Stimulated activated CD4-positive, alpha-beta T cell treated with anti-CD3 and anti-CD28 coated beads, Interleukin-1b, Interleukin-23, amount 100 ng/mL, for 1 hour (primary cell): ENCODE measurements around the gene SLC26A11.
"Not testable (repeated sequence)": the region's sequence is repeated elsewhere in the genome, so short reads cannot be mapped to it uniquely, and the experiment has no call there.

Source experiments
- DNase-seq, 2 donors: peaks; one replicate each; pipeline ENCODE4 v3.0.0-alpha.2; 2020; ENCODE audit warnings: low read depth in 2 of 2

The SLC26A11 gene

DNA sequence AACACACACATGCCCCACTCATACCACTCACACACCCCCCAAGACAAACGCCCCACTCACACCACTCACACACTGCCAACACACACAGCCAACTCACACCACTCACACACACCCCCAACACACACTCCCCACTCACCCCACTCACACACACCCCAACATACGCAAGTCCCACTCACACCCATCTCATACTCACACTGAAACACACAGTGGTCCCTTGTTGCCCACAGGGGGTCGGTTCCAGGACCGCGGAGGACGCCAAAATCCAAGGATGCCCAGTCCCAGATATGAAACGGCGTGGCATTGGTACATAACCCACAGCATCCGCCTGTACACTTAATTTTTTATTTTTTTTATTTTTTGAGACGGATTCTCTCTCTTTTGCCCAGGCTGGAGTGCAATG is 61.3 kb downstream of the SLC26A11 start:
- DNase-seq: no peak

DNA sequence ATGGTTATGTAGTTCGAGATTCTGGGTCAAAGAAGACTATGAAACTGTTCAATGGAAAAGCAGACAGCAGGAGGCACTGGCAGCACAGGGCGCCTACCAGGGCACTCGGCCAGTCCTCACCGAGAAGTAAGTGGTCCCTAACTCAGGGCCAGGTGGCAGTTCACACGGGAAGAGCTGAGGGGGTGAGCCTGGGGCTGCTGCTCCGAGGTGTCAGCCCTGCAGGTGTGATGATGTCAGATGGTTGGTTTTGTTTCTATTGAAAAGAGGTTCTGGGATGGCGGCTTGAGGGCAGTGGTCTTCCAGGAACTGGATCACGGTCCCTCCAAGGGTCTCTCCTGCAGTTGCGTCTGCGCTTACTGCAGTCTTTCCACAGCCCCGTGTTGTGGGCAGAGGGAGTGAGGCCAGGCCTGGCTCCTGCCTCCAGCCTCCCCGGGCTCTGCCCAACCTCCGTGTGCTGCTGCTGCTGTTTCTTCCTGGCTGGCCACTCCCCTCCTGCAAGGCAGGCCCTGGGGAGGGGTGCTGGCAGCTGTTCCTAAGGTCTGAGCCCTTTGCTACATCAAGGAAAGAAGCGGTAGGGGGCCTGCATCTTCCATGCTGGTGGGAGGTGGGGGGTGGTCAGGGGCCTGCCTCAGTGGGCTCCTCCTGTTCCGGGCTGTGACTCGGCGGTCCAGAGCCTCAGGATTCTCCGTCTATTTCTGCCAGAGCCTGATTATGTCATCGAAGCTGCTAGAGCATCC is 63.1 kb downstream of the SLC26A11 start:
- no peak for DNase-seq

DNA sequence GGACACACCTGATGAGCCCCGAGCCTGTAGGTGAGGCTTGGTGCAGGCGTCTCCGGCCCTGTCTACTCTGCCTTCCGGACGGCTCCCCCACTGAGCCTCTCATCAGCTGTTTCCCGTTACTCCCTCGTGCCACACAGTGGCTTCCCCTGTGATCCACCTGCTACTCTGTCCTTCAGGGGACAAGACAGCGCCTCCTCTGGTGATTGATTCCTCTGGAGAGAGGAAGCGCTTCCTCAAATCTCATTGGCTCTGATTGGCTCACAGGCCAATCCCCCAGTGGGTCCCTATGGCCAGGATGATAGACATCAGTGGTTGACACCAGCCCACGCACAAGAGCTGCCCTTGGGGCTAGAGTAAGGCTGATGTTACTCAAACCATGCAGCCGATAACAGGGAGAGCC is 64.4 kb downstream of the SLC26A11 start:
- no peak for DNase-seq

DNA sequence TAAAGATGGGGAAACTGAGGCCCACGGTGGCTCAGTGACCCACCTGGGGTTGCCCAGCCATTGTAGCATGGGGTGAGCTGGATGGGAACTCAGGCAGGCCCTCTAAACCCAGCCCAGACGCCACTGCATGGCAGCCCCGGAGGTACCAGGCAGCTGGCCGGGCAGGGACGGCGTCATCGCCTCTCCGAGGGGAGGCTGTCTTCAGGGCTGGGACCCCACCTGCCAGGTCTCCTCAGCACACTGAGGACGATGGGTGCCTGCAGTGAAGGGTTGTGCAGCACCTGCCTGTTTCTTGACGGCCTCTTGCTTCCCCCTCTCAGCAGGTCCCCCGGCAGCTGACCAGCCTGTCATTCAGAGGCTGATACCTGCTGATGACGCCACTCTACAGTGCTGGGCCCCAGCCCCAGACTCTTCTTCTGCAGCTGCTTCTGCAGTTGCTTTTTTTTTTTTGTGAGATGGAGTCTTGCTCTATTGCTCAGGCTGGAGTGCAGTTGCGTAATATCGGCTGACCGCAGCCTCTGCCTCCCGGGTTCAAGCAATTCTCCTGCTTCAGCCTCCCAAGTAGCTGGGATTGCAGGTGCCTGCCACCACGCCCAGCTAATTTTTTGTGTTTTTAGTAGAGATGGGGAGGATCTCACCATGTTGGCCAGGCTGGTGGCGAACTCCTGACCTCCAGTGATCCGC is 65.2 kb downstream of the SLC26A11 start:
- no peak for DNase-seq

DNA sequence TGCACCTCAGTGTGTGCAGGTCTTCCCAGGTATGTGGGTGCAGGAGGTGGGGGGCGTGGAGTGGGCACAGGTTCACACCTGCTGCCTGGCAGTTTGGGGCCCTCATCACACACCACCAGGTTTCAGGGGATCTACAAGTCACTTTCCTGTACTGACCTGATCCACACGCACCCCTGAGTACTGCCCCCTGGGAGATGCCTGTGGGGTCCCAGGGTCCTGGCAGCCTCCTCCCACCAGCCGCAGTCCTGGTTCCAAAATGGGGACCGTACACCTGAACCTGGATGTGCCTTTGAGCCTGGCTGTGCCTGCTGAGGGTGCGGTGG is 66.4 kb downstream of the SLC26A11 start:
- no peak for DNase-seq

DNA sequence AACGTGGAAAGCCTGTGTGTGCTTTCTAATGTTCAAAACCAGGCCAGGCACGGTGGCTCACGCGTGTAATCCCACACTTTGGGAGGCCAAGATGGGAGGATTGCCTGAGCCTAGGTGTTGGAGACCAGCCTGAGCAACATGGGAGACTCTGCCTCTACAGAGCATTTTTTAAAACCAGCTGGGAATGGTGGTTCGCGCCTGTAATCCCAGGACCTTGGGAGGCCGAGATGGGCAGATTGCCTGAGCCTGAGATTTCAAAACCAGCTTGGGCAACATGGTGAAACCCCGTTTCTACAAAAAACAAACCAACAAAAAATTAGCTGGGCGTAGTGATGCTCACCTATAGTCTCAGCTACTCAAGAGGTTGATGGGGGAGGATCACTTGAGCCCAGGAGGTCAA is 66.8 kb downstream of the SLC26A11 start:
- no peak for DNase-seq

DNA sequence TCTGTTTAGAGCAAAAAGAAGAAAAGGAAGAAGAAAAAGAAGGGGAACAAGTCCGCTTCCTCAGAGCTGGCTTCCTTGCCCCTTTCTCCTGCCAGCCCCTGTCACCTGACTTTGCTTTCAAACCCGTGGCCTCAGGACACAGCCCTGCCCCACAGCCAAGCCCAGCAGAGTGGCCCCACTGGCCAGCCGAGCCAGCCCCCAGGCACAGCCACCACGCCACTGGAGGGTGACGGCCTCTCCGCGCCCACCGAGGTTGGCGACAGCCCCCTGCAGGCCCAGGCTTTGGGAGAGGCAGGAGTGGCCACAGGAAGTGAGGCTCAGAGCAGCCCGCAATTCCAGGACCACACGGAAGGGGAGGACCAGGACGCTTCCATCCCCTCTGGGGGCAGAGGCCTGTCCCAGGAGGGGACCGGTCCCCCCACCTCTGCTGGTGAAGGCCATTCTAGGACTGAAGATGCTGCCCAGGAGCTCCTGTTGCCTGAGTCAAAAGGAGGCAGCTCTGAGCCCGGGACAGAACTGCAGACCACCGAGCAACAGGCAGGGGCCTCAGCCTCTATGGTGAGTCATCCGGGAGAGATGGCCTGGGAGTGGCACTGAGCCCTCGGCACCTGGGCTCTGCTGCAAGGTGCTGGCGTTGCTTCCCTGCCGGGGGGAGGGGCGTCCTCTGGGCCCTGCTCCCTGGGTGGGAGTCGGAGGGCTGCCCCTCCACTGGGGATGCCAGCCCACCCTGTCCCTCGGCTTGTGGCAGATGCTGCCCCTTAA is 67.8 kb downstream of the SLC26A11 start:
- no peak for DNase-seq

DNA sequence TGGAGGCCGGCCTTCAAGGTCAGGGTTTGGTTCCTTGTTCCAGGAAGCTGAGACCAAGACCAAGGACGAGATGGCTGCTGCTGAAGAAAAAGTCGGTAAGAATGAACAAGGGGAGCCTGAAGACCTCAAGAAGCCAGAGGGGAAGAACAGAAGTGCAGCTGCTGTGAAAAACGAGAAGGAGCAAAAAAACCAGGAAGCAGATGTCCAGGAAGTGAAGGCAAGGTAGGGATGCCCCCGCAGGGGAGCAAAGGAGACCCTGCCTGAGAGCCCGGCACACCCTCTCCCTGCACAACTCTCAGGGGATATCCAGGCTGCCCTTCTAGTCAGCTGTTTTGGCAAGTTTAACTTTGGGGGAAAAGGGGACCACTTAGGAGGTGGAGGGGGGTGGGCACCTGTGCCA is 69.4 kb downstream of the SLC26A11 start:
- DNase-seq: no peak

DNA sequence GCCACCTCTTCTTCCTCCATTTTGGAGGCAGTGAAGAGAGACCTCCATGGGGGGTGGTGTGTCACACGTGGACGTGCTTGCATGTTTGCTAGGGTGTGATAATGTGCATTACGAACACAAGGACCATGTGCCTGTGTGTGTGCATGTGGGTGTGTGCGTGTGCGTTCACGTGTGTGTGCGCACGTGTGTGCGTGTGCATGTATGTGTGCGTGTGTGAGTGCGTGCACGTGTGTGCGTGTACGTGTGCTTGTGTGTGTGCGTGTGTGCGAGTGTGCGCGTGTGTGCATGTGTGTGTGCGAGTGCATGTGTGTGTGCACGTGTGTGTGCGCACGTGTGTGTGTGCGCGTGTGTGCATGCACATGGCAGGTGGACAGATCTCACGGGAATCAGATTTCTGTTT is 69.9 kb downstream of the SLC26A11 start:
- no peak for DNase-seq

DNA sequence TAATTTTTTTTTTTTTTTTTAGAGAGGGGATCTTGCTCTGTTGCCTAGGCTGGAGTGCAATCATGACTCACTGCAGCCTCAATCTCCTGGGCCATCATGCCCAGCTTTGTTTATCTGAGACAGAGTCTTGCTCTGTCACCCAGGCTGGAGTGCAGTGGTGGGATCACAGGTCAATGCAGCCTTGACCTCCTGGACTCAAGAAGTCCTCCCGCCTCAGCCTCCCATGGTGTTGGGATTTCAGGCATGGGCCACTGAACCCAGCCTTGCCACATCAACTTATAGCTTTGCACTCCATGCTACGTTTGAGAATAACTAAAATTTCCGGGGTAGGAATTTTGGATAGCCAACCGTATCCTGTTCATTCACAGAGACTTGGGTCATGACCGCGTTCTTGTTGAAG is 71.0 kb downstream of the SLC26A11 start:
- DNase-seq: no peak

DNA sequence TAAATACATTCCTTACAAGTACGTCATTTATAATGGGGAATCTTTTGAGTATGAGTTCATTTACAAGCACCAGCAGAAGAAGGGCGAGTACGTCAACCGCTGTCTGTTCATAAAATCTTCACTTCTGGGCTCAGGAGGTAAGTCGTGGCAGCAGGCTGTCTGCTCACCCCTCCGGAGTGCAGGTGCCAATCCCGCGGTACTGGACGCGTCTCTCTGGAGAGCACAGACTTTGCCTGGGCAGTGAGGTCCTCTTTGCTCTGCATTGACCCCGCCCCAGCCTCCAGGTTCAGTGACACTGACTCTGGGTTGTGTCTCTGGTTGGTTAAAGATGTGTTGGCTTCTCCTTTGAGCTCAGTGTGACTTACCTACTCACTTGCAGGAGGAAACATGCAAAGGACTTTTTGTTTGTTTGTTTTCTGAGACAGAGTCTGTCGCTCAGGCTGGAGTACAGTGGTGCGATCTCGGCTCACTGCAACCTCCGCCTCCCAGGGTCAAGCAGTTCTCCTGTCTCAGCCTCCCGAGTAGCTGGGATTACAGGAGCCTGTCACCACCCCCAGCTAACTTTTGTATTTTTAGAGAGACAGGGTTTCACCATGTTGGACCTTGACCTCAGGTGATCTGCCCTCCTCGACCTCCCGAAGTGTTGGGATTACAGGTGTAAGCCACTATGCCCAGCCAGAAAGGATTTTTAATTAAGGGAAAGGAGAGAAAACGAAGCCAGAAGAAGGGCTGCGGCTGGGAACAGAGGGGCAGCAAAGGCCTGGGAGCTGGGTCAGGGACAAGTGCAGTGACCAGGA is 71.7 kb downstream of the SLC26A11 start:
- no peak for DNase-seq

DNA sequence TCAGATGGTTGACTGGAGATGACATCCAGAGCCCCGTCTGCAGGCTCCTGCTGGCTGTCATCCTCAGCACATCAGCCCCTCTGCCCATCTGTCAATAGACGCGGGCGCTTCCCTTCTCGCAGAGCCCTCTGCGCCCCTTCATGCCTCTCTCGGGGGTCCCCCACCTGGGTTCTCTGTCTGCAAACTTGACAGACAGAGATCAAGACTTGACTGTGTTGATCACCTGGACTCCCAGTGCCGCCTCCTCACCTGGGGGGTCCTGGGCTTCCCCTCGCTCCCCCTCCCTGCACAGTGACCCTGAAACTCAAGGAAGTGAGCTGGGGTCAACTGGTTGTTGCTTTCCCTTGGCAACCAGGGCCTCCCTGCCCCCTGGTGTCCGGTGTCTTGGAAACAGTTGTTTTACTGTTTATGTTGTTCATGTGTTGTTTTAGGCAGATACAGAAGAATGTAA is 72.3 kb downstream of the SLC26A11 start:
- no peak for DNase-seq

DNA sequence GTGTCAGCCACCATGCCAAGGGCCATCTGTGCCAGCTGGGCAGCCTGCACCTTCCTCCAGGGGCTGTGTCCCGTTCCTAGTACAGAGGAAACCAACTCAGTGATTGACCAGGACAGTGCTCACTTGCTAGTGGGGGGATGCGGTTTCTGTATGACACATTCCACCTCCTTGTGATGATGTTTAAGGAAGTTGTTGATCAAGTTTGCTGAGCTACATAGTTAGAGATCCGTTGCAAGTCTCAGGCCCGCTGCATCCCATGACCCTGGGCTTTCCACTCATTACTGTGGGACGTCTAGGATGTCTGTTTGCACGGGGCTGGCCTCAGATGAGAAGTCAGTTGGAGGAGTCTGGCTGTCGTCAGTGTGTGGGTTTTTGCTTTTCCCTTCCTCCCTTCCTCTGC is 74.0 kb downstream of the SLC26A11 start:
- no peak for DNase-seq

DNA sequence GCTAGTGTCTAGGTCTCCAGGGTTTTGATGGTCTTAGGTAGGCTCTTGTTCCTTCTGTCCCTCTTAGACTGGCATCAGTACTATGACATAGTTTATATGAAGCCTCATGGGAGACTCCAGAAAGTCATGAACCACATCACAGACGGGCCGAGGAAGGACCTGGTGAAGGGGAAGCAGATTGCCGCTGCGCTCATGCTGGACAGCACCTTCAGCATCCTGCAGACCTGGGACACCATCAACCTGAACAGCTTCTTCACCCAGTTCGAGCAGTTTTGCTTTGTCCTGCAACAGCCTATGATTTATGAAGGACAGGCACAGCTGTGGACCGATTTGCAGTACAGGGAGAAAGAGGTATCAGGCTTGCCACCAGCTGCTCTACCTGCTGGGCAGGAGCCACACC is 74.4 kb downstream of the SLC26A11 start:
- no peak for DNase-seq

DNA sequence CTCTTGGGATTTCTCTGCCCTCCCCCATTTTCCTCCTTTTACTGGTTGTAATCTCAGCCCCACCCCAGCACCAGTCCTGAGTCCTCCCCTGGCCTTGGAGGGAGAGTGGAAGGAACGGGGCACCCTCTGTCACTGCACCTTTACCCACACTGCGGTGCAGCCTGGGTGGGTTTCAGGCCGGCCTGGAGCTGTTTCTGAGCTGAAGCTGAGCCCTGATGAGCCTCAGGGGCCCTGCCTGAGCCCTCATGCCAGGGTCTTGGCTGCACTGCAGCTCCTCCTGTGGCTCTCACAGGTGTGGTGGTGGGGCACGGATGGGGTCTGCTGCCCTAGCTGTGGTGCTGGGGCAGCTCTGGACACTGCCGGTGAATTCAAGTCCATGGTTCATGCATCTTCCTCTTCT is 74.9 kb downstream of the SLC26A11 start:
- DNase-seq: no peak

DNA sequence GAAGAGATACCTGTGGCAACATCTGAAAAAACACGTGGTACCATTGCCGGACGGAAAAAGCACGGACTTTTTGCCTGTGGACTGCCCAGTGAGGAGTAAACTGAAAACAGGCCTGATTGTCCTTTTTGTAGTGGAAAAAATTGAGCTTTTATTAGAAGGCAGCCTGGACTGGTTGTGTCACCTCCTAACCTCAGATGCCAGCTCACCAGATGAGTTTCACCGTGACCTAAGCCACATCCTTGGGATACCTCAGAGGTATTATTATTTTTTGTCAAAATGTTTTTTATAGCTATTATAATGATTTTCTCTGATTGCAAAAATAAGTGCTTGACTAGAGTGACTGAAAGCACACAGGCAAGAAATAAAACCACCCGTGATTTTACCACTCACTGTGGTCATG is 75.3 kb downstream of the SLC26A11 start:
- DNase-seq: no peak

DNA sequence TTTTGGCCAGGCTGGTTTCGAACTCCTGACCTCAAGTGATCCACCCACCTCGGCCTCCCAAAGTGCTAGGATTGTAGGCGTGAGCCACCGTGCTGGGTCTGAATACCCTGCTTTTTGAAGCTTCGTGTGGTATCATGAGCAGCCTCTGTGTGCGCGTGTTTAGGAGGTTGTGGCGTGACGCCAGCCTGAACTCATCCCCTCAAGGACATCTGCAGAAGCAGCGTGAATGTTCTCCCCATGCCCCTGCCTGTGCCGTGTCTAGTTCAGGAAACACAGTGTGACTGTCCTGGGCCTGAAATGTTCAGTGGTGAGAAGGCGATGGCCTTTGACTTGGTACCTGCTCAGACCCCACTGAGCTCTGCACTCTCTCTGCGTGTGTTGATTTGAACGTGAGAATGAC is 76.0 kb downstream of the SLC26A11 start:
- no peak for DNase-seq

DNA sequence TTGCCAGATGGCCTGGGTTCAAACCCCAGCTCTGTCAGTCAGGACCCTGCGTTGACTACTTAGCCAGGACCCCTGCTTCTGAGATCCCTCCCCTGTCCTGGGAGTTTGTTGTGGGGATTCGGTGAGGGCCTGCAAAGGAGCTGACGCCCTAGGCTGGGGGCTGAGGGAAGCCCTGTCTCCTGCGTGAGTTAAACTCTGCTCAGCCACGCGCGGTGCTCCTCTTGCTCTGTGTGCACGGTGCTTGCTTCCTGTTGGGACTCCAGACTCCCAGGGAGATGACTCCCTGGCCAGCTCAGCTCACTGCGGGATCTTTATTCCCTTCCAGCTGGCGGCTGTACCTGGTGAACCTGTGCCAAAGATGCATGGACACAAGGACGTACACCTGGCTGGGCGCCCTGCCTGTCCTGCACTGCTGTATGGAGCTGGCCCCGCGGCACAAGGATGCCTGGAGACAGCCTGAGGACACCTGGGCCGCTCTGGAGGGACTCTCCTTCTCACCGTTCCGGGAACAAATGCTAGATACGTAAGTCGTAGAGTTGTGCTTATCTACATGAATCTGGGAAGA is 77.9 kb downstream of the SLC26A11 start:
- no peak for DNase-seq

DNA sequence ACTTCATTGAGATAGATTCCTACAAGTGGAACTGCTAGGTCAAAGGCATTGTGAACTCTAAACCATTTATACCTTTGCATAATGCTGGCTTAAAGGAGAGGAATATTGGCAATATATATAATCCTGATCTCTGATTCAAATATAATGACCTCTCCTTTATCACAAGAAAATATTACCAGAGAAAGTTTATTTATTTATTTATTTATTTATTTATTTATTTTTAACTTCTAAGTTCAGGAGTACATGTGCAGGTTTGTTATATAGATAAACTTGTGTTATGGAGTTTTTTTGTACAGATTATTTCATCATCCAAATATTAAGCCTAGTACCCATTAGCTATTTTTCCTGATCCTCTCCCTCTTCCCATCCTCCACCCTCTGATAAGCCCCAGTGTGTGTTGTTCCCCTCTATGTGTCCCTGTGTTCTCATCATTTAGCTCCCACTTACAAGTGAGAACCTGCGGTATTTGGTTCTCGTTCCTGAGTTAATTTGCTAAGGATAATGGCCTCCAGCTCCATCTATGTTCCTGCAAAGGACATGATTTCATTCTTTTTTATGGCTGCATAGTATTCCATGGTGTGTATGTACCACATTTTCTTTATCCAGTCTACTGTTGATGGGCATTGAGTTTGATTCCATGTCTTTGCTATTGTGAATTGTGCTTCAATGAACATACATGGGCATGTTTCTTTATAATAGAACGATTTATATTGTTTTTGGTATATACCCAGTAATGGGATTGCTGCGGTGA is 79.3 kb downstream of the SLC26A11 start:
- DNase-seq: not testable (repeated sequence)

DNA sequence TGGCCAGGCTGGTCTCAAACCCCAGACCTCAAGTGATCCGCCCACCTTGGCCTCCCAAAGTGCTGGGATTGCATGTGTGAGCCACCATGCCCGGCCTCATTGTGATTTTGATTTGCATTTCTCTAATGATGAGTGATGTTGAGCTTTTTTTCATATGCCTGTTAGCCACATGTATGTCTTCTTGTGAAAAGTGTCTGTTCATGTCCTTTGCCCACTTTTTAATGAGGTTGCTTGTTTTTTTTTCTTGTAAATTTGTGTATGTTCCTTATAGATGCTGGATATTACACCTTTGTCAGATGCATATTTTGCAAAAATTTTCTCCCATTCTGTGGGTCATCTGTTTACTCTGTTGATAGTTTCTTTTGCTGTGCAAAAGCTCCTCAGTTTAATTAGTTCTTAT is 80.5 kb downstream of the SLC26A11 start:
- not testable (repeated sequence) for DNase-seq
